ENCODE measurements around the gene PRKCI.

DNA sequence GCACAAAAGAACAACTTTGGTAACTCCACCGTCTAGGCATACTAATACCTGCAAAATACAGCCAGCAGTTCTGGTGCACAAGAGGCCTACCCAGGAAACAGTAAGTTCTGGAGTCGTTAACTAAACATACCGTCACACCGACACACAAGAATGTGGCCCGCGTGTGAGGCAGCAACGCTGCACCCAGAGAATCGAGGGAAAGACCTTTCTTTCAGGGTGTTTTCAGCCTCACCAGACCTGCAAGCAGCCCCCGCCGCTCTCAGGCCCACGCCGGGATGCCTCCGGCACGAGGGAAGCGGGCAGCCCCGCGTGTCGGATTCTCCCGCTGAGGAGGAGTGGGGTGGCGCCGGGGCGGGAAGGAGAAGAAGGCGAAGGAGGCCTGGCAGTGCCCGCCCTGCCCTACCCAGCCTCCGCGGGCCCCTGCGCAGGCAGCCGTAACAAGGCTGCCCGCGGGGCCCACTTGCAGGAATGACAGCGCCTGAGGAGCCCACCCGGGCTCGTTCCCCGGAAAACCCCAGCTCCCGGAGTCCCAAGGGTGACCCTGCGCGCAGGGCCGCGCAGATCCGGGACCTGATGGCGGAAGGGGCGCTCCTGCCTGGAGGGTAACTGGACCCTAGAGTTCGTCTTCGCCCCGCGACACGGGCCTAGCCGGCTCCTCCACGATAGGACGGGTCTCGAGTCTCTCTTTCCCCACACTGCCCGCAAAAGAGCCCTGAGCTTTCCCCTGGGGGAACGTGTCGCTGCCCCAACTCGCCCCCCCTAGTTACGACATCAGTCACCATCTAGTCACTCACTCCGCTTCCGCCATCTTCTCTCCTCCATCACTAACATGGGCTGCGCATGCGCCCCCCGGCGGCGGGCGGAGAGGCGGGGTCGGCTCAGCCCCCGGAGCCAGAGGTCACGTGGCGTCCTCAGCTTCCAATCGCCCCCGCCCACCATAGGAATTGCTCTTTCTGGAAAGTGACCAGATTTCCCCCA lies 41.0 kb upstream of the PRKCI start, which contains the start of gene PHC3:
- TF ChIP-seq CTCF (IDR thresholded peaks at IDR 0.05) (peak in 4 of 5 experiments; percentile 12 to 64 (median 38)), POLR2A (IDR thresholded peaks at IDR 0.05) (peak; percentile 61 to 87), EP300 (IDR thresholded peaks at IDR 0.05) (peak; percentile 43 to 97)
